Measurements from ENCODE around the gene XPNPEP2.

XPNPEP2 gene

GRCh38 chrX:129813662-129814368 is 75.0 kb downstream of the XPNPEP2 start:
- TF ChIP-seq ZBTB7A (IDR thresholded peaks at IDR 0.05; ENCODE audit: low read depth), result no peak

- no peak for TF ChIP-seq REST (IDR thresholded peaks at IDR 0.05; ENCODE audit: low read depth)
- no peak for TF ChIP-seq MAX (IDR thresholded peaks at IDR 0.05)
- TF ChIP-seq FOXM1 (IDR thresholded peaks at IDR 0.05; ENCODE audit: borderline replicate concordance, low read depth), result no peak
- TF ChIP-seq RAD21 (IDR thresholded peaks at IDR 0.05; ENCODE audit: low read depth), result no peak
- no peak for TF ChIP-seq EP300 (IDR thresholded peaks at IDR 0.05; ENCODE audit: borderline replicate concordance)
- TF ChIP-seq EGR1 (IDR thresholded peaks at IDR 0.05), result no peak
- no peak for TF ChIP-seq CEBPB (IDR thresholded peaks at IDR 0.05)
- TF ChIP-seq USF1 (IDR thresholded peaks at IDR 0.05), result no peak
- no peak for TF ChIP-seq NFIC (IDR thresholded peaks at IDR 0.05)
- no peak for TF ChIP-seq TEAD4 (IDR thresholded peaks at IDR 0.05)
- no peak for TF ChIP-seq TAF1 (IDR thresholded peaks at IDR 0.05; ENCODE audit: low read depth)
- TF ChIP-seq YY1 (IDR thresholded peaks at IDR 0.05; ENCODE audit: low read depth), result no peak
- no peak for TF ChIP-seq CREB1 (IDR thresholded peaks at IDR 0.05; ENCODE audit: low read depth)
These were observed 79.3 kb downstream of the XPNPEP2 start for GRCh38 chrX:129818123-129818522.
